CD4-positive, alpha-beta T cell treated with Interferon gamma for 1 hour (primary cell): ENCODE measurements around the gene GPR132.
"Not testable (repeated sequence)": the region's sequence is repeated elsewhere in the genome, so short reads cannot be mapped to it uniquely, and the experiment has no call there.

Experiments used
- DNase-seq: peaks from one replicate; pipeline ENCODE4 v3.0.0-alpha.2; 2020

Gene GPR132

GRCh38 chr14:105065280-105066228 lies at the start of gene GPR132:
Gene GPR132 (minus strand): TSS chr14:105065430. CDS start chr14:105055420, 10,010 bp downstream.
- peak; percentile 97 for DNase-seq

- DNase-seq: not testable (repeated sequence)
Observed at GRCh38 chr14:105109243-105109642, 44.0 kb upstream of the GPR132 start.

GRCh38 chr14:105108516-105108864 lies 43.3 kb upstream of the GPR132 start:
- DNase-seq: no peak

GRCh38 chr14:105107781-105108515 lies 42.7 kb upstream of the GPR132 start:
- no peak for DNase-seq

- DNase-seq: no peak
Observed at GRCh38 chr14:105107351-105107750, 42.1 kb upstream of the GPR132 start.

GRCh38 chr14:105105158-105105557 lies 39.9 kb upstream of the GPR132 start:
- no peak for DNase-seq

GRCh38 chr14:105102893-105103292 lies 37.7 kb upstream of the GPR132 start:
- DNase-seq: no peak

GRCh38 chr14:105102361-105102870 lies 37.2 kb upstream of the GPR132 start:
- no peak for DNase-seq

- DNase-seq: no peak
Observed at GRCh38 chr14:105100910-105101309, 35.7 kb upstream of the GPR132 start.

GRCh38 chr14:105099778-105100177 lies 34.5 kb upstream of the GPR132 start:
- no peak for DNase-seq

GRCh38 chr14:105098316-105098715 lies 33.1 kb upstream of the GPR132 start:
- DNase-seq: no peak

- DNase-seq: no peak
Observed at GRCh38 chr14:105097794-105098127, 32.5 kb upstream of the GPR132 start.

- no peak for DNase-seq
Observed at GRCh38 chr14:105096206-105096875, 31.1 kb upstream of the GPR132 start.

- no peak for DNase-seq
Observed at GRCh38 chr14:105095236-105095805, 30.1 kb upstream of the GPR132 start.

GRCh38 chr14:105094193-105094907 lies 29.1 kb upstream of the GPR132 start:
- DNase-seq: no peak

- DNase-seq: peak; percentile 71
Observed at GRCh38 chr14:105093431-105094192, 28.4 kb upstream of the GPR132 start.

- DNase-seq: peak; percentile 65
Observed at GRCh38 chr14:105093038-105093430, 27.8 kb upstream of the GPR132 start.

GRCh38 chr14:105092171-105093037 lies 27.2 kb upstream of the GPR132 start:
- no peak for DNase-seq

- no peak for DNase-seq
Observed at GRCh38 chr14:105091517-105092170, 26.4 kb upstream of the GPR132 start.

- no peak for DNase-seq
Observed at GRCh38 chr14:105091054-105091516, 25.9 kb upstream of the GPR132 start.
